ENCODE results near the gene CEACAM16. TPM values are rescaled to one million over a fixed set of nuclear protein-coding genes. Genes with fewer than 3 reads are reported as not detected.

Gene CEACAM16
- polyA plus RNA-seq, 1 donor from 2014 or later: not detected

DNA sequence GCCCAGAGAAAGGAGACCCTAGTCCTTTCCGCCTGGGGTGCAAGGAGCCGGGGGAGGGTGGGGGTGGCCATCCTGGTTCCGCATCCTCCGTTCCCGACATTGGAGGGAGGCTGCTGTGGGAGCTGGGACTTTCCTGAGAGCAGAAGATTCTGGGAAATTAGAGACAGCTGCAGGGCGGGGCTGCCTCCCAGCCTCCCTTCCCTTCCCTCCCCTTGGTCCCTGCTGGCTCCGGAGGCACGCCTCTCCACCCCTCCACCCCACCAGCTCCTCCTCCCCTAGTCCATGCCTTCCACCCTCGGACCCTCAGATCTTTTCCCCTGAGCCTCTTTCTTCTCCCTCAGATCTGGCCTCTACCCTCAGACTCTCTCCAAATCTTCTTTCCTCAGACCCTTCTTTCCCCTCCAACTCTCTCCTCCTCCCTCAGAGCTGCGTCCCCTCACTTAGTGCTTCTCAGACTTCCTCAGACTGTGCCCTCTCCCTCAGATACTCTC lies 46.4 kb downstream of the CEACAM16 start:
- Histone ChIP-seq H4K20me1 (ENCODE audit: insufficient read depth) (no peaks in the 10 kb centered on the region), H3K4me3 (ENCODE audit: low read length) (no peak overlapping the region), H3K27me3 (ENCODE audit: insufficient read depth, low read depth, low read length) (peaks cover 51% of the 10 kb centered on the region), H3K27ac (ENCODE audit: low read length) (no peak overlapping the region), H3F3A (ENCODE audit: insufficient read depth, low read length, poor library complexity, severe bottlenecking) (no peaks in the 10 kb centered on the region), H2AFZ (ENCODE audit: low read depth, low read length) (no peak overlapping the region), H3K36me3 (ENCODE audit: insufficient read depth, low read length) (no peaks in the 10 kb centered on the region), H3K9me2 (ENCODE audit: insufficient read depth, low read length) (no peaks in the 10 kb centered on the region), H3K9me3 (ENCODE audit: low read length) (no peaks in the 10 kb centered on the region), H3K4me2 (ENCODE audit: low read length) (no peak overlapping the region), H3K9ac (ENCODE audit: low read length) (no peak overlapping the region), H3K79me2 (replicated peaks; ENCODE audit: insufficient read depth, low read length) (no peaks in the 10 kb centered on the region)
- TF ChIP-seq, protein P1, sequence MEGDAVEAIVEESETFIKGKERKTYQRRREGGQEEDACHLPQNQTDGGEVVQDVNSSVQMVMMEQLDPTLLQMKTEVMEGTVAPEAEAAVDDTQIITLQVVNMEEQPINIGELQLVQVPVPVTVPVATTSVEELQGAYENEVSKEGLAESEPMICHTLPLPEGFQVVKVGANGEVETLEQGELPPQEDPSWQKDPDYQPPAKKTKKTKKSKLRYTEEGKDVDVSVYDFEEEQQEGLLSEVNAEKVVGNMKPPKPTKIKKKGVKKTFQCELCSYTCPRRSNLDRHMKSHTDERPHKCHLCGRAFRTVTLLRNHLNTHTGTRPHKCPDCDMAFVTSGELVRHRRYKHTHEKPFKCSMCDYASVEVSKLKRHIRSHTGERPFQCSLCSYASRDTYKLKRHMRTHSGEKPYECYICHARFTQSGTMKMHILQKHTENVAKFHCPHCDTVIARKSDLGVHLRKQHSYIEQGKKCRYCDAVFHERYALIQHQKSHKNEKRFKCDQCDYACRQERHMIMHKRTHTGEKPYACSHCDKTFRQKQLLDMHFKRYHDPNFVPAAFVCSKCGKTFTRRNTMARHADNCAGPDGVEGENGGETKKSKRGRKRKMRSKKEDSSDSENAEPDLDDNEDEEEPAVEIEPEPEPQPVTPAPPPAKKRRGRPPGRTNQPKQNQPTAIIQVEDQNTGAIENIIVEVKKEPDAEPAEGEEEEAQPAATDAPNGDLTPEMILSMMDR (IDR thresholded peaks at IDR 0.05; ENCODE audit: poor library complexity, severe bottlenecking): no peak

DNA sequence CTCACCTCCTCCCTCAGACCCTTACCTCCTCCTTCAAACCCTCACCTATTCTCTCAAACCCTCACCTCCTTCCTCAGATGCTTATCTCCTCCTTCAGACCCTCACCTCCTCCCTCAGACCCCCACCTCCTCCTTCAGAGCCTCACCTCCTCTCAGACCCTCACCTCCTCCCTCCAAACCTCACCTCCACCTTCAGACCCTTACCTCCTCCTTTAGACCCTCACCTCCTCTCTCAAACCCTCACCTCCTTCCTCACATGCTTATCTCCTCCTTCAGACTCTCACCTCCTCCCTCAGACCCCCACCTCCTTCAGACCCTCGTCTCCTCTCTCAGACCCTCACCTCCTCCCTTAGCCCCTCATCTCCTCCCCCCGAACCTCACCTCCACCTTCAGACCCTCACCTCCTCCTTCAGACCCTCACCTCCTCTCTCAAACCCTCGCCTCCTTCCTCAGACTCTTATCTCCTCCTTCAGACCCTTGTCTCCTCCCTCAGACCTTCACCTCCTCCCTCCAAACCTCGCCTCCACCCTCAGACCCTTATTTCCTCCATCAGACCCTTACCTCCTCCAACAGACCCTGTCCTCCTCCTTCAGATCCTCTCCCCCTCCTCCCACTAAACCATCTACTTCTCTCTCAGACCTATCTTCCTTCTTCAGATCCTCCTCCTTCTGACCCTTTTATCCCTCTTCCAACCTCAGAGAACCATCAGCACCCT lies 47.1 kb downstream of the CEACAM16 start:
- Histone ChIP-seq H3K9me2 (ENCODE audit: insufficient read depth, low read length) (no peaks in the 10 kb centered on the region), H3K36me3 (ENCODE audit: insufficient read depth, low read length) (no peaks in the 10 kb centered on the region), H3K4me3 (ENCODE audit: low read length) (no peak overlapping the region), H4K20me1 (ENCODE audit: insufficient read depth) (no peaks in the 10 kb centered on the region), H3K27ac (ENCODE audit: low read length) (no peak overlapping the region), H3F3A (ENCODE audit: insufficient read depth, low read length, poor library complexity, severe bottlenecking) (no peaks in the 10 kb centered on the region), H3K4me2 (ENCODE audit: low read length) (no peak overlapping the region), H3K79me2 (replicated peaks; ENCODE audit: insufficient read depth, low read length) (no peaks in the 10 kb centered on the region), H3K27me3 (ENCODE audit: insufficient read depth, low read depth, low read length) (peaks cover 58% of the 10 kb centered on the region), H3K9ac (ENCODE audit: low read length) (no peak overlapping the region), H3K9me3 (ENCODE audit: low read length) (no peaks in the 10 kb centered on the region), H2AFZ (ENCODE audit: low read depth, low read length) (no peak overlapping the region)
- TF ChIP-seq TAF1 (IDR thresholded peaks at IDR 0.05; ENCODE audit: low read depth) (no peak), EZH2 (IDR thresholded peaks at IDR 0.05; ENCODE audit: borderline replicate concordance, insufficient read depth, low read length, poor library complexity, severe bottlenecking) (no peak), POLR2AphosphoS5 (IDR thresholded peaks at IDR 0.05) (no peak), SMC3 (conservative IDR thresholded peaks at IDR 0.05; ENCODE audit: poor library complexity) (no peak)
- TF ChIP-seq, protein P1 (IDR thresholded peaks at IDR 0.05; ENCODE audit: poor library complexity, severe bottlenecking): no peak
- TF ChIP-seq, protein P2, sequence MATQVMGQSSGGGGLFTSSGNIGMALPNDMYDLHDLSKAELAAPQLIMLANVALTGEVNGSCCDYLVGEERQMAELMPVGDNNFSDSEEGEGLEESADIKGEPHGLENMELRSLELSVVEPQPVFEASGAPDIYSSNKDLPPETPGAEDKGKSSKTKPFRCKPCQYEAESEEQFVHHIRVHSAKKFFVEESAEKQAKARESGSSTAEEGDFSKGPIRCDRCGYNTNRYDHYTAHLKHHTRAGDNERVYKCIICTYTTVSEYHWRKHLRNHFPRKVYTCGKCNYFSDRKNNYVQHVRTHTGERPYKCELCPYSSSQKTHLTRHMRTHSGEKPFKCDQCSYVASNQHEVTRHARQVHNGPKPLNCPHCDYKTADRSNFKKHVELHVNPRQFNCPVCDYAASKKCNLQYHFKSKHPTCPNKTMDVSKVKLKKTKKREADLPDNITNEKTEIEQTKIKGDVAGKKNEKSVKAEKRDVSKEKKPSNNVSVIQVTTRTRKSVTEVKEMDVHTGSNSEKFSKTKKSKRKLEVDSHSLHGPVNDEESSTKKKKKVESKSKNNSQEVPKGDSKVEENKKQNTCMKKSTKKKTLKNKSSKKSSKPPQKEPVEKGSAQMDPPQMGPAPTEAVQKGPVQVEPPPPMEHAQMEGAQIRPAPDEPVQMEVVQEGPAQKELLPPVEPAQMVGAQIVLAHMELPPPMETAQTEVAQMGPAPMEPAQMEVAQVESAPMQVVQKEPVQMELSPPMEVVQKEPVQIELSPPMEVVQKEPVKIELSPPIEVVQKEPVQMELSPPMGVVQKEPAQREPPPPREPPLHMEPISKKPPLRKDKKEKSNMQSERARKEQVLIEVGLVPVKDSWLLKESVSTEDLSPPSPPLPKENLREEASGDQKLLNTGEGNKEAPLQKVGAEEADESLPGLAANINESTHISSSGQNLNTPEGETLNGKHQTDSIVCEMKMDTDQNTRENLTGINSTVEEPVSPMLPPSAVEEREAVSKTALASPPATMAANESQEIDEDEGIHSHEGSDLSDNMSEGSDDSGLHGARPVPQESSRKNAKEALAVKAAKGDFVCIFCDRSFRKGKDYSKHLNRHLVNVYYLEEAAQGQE (IDR thresholded peaks at IDR 0.05; ENCODE audit: borderline replicate concordance): no peak
